Mucosa of stomach (tissue), 1 donor: Measurements from ENCODE around the gene SLC35F3.

Experiments
- H3K27me3 ChIP-seq: one replicate; pipeline ENCODE4 v1.7.0; 2013; ENCODE audit warnings: mild to moderate bottlenecking, low read length; ENCODE audit not compliant: control insufficient read depth, insufficient read depth
- H3K36me3 ChIP-seq: one replicate; pipeline ENCODE4 v1.7.0; 2013; ENCODE audit warnings: low read length; ENCODE audit not compliant: control insufficient read depth, insufficient read depth
- H3K4me1 ChIP-seq: one replicate; pipeline ENCODE4 v1.7.0; 2013; ENCODE audit warnings: mild to moderate bottlenecking, low read length; ENCODE audit not compliant: control insufficient read depth, insufficient read depth
- H3K4me3 ChIP-seq: one replicate; pipeline ENCODE4 v1.7.0; 2013; ENCODE audit warnings: low read length
- H3K9ac ChIP-seq: one replicate; pipeline ENCODE4 v1.7.0; 2013; ENCODE audit warnings: mild to moderate bottlenecking, low read length, moderate library complexity
- H3K9me3 ChIP-seq: one replicate; pipeline ENCODE4 v1.7.0; 2013; ENCODE audit warnings: mild to moderate bottlenecking, low read length, moderate library complexity; ENCODE audit not compliant: control insufficient read depth
- donor health status: Pancreatic carcinoma.

SLC35F3 gene

DNA sequence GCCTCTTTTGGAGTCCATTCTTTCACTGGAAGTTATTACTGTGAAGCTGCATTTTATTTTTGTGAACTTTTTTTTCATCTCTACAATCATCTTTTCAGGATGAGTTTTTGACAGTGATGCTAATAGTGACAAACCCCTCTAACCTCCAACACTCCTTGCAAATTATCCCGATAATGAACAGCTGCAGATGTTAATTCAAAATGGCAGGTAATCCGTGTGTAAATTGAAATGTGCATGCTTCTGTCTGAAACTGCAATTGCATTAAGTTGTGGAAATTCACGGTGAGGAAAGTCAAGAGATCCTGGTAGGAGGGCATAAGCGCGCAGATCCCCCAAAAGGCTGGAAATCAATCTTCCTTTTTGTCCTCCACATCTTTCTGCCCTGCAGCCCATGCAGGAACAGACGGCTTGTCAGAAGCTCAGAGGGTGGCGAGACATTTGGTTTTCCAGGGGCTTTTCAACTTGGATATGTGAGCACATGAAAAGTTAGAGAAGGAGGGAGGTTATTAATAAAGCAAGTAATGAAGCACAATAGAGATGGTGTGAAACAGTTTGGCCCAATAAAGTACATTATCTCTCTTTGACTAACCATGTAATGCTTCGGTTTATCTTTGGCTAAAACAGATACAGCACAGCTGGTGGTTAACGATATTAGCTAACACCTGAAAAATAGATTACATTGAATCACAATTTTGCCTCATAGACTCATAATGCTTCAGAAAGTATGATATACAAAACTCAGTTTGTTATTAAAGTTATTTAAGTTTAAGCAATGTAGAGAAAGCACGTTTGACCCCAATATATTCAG is 325.3 kb downstream of the SLC35F3 start:
- Histone ChIP-seq H3K9ac (no peak overlapping the region), H3K4me1 (no peaks in the 10 kb centered on the region), H3K4me3 (no peak overlapping the region), H3K9me3 (no peaks in the 10 kb centered on the region), H3K27me3 (peaks cover 17% of the 10 kb centered on the region), H3K36me3 (no peaks in the 10 kb centered on the region)

- H3K4me1 ChIP-seq, result no peaks in the 10 kb centered on the region
- H3K9me3 ChIP-seq, result no peaks in the 10 kb centered on the region
- no peak overlapping the region for H3K9ac ChIP-seq
- H3K36me3 ChIP-seq, result no peaks in the 10 kb centered on the region
- H3K4me3 ChIP-seq, result no peak overlapping the region
- H3K27me3 ChIP-seq, result peaks cover 12% of the 10 kb centered on the region
Measured at GRCh38 chr1:234230414-234230862, 326.0 kb downstream of the SLC35F3 start.

DNA sequence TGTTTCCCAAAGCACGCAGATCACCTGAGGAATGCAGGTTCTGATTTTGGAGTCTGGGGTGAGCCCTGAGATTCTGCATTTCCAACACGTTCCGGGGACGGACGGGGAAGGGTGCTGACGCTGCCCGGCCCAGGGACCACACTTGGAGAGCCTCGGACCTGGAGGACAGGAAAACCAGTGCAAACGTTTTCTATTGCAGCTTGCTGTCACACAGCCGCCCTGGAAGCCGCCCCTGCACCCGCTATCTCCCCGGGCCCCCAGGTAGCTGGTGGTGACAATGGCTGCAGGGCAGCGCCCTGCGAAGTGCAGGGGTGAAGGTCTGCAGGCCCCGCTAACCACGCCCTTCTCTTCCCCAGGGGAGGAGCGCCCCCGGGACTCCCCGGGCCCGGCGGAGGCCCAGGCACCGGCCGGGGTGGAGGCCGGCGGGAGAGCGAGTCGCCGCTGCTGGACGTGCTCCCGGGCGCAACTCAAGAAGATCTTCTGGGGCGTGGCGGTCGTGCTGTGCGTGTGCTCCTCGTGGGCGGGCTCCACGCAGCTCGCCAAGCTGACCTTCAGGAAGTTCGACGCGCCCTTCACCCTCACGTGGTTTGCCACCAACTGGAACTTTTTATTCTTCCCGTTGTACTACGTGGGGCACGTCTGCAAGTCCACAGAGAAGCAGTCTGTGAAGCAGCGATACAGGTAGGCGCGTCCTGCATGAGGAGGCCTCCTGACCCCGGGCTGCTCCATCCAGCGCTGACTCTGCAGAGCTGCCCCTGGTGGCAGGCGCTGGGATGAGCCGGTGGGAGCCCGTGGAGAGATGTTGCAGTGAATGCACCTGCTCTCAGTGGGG is 326.8 kb downstream of the SLC35F3 start:
- H3K36me3 ChIP-seq, result no peaks in the 10 kb centered on the region
- H3K27me3 ChIP-seq, result peaks cover 12% of the 10 kb centered on the region
- no peak overlapping the region for H3K9ac ChIP-seq
- H3K4me3 ChIP-seq, result no peak overlapping the region
- no peaks in the 10 kb centered on the region for H3K9me3 ChIP-seq
- H3K4me1 ChIP-seq, result no peaks in the 10 kb centered on the region

DNA sequence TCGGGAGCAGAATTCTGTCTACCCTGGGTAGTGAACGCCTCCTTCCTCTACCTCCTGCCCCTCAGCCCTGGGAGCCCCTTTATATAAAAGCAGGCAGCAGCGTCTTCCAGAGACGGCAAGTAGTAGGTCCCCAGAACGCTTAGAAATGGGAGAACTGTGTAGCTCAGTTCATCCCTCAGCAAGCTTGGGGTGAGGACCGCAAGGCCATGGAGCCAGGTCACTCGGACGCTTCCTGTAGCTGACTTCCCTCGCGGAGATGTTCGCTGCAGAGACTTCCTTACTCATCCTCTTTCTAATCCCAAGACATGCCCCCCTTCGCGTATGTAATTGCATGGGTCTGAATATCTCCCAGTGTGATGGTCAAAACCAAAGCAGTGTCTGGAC is 327.4 kb downstream of the SLC35F3 start:
- H3K9ac ChIP-seq, result no peak overlapping the region
- H3K36me3 ChIP-seq, result no peaks in the 10 kb centered on the region
- H3K4me3 ChIP-seq, result no peak overlapping the region
- no peaks in the 10 kb centered on the region for H3K9me3 ChIP-seq
- no peaks in the 10 kb centered on the region for H3K4me1 ChIP-seq
- peaks cover 12% of the 10 kb centered on the region for H3K27me3 ChIP-seq

DNA sequence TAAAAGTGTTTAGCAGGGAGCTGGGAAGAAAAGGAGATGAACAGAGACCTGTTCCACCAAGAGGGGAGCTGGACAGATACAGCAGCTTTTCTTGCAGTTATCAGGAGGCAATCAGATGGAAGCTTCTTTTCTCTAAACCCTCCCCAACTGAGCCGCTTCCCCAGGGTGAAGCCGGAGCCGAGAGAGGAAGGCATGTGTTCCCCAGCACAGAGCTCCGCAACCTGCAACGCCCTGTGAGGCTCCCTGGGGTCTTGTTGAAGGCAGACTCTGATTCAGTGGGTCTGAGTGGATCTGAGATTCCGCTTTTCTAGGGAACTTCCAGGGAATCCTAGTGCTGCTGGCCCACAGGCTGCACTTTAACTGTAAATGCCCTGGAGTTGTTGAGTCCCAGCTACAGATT is 329.7 kb downstream of the SLC35F3 start:
- Histone ChIP-seq H3K27me3 (peaks cover 12% of the 10 kb centered on the region), H3K4me3 (no peak overlapping the region), H3K9me3 (no peaks in the 10 kb centered on the region), H3K36me3 (no peaks in the 10 kb centered on the region), H3K4me1 (no peaks in the 10 kb centered on the region), H3K9ac (no peak overlapping the region)

DNA sequence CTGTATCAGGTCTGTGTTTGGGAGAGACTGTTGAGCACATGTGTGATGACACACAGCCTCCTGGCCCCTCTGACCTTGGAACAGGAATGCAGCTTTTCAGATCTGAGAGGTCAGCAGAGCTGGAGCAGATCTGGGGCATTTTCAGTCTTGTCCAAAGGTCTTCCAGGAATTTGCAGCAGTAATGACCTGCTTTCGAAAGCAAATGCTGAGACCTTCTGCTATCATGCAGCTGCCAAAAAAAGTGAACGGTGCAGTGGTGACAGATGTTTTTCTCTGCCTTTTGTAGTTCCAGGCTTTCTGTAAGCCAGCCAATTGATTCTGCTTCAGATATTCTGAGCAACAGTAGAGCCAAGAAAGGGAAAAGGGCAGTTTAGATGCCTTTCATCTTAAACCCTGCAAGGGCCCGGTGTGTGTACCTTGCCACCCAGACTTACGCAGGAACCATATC is 331.0 kb downstream of the SLC35F3 start:
- peaks cover 12% of the 10 kb centered on the region for H3K27me3 ChIP-seq
- no peaks in the 10 kb centered on the region for H3K36me3 ChIP-seq
- H3K9ac ChIP-seq, result no peak overlapping the region
- no peaks in the 10 kb centered on the region for H3K9me3 ChIP-seq
- no peak overlapping the region for H3K4me3 ChIP-seq
- H3K4me1 ChIP-seq, result no peaks in the 10 kb centered on the region

GRCh38 chr1:234237393-234237792 is 332.9 kb downstream of the SLC35F3 start:
- no peaks in the 10 kb centered on the region for H3K9me3 ChIP-seq
- no peaks in the 10 kb centered on the region for H3K27me3 ChIP-seq
- H3K4me3 ChIP-seq, result no peak overlapping the region
- no peak overlapping the region for H3K9ac ChIP-seq
- no peaks in the 10 kb centered on the region for H3K4me1 ChIP-seq
- H3K36me3 ChIP-seq, result no peaks in the 10 kb centered on the region

GRCh38 chr1:234238060-234238459 is 333.6 kb downstream of the SLC35F3 start:
- Histone ChIP-seq H3K9me3 (no peaks in the 10 kb centered on the region), H3K27me3 (no peaks in the 10 kb centered on the region), H3K36me3 (no peaks in the 10 kb centered on the region), H3K4me1 (no peaks in the 10 kb centered on the region), H3K4me3 (no peak overlapping the region), H3K9ac (no peak overlapping the region)

DNA sequence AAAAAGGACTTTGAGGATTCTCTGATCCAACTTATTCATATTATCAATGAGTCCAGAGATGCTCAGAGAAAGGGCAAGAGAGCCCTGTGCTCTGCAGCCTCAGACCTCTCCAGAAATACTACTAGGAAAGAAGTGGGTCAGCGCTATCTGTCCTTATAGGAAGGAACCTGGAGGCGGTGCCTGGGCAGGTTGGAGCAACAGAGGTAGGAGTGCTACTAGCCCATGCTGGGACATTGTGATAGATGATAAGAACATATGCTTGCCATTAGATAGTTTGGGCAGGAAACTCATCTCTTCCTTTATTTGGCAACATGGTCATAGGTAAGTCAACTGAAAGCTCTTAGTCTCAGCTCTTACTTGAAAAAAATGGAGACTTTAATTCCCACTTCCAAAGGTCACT is 335.0 kb downstream of the SLC35F3 start:
- no peak overlapping the region for H3K4me3 ChIP-seq
- no peaks in the 10 kb centered on the region for H3K4me1 ChIP-seq
- no peaks in the 10 kb centered on the region for H3K9me3 ChIP-seq
- no peaks in the 10 kb centered on the region for H3K36me3 ChIP-seq
- no peak overlapping the region for H3K9ac ChIP-seq
- no peaks in the 10 kb centered on the region for H3K27me3 ChIP-seq

DNA sequence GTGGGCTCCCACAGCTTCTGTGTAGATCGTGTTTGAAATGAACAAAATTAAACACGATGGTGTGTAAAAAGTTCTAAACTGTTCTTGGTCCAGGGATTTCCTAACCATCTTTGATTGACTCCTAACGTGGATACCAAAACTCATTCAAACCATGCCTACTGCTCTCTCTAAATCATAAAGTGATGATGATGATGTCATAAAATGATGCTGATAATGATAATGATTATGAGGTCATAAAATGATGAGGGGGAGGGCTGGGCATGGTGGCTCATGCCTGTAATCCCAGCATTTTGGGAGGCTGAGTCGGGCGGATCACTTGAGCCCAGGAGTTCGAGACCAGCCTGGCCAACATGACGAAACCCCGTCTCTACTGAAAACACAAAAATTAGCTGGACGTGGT is 335.5 kb downstream of the SLC35F3 start:
- no peak overlapping the region for H3K4me3 ChIP-seq
- no peak overlapping the region for H3K9ac ChIP-seq
- H3K27me3 ChIP-seq, result no peaks in the 10 kb centered on the region
- H3K4me1 ChIP-seq, result no peaks in the 10 kb centered on the region
- no peaks in the 10 kb centered on the region for H3K36me3 ChIP-seq
- no peaks in the 10 kb centered on the region for H3K9me3 ChIP-seq

GRCh38 chr1:234240680-234241079 is 336.2 kb downstream of the SLC35F3 start:
- H3K4me3 ChIP-seq, result no peak overlapping the region
- H3K9me3 ChIP-seq, result no peaks in the 10 kb centered on the region
- no peaks in the 10 kb centered on the region for H3K36me3 ChIP-seq
- no peak overlapping the region for H3K9ac ChIP-seq
- H3K4me1 ChIP-seq, result no peaks in the 10 kb centered on the region
- no peaks in the 10 kb centered on the region for H3K27me3 ChIP-seq

DNA sequence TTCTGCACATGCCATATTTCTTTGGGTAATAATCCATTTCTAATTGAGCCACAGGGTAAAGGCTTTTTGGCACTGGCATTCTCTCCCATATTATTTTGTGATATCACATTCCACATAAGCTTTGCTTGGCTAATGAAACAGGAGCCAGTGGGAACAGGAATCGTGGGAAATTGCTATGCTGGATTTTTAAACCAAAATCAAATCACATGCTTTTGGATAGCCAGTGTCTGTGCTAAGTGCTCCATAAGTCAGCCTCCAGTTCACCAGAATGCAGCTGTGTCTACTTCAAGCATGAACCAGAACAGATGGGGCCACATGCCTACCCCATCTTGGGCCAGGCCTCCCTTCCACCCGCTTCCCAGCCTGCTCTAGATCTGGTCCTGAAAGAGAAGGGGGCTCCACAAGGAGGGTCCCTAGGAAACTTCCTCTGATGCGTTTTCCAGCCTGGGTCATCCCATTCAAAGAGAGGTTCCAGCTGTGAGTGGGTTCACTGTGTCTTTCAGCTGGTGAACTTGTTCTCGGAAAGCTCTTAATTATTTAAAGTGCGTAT is 337.5 kb downstream of the SLC35F3 start:
- no peak overlapping the region for H3K9ac ChIP-seq
- H3K4me1 ChIP-seq, result no peaks in the 10 kb centered on the region
- H3K36me3 ChIP-seq, result no peaks in the 10 kb centered on the region
- no peak overlapping the region for H3K4me3 ChIP-seq
- H3K9me3 ChIP-seq, result no peaks in the 10 kb centered on the region
- H3K27me3 ChIP-seq, result no peaks in the 10 kb centered on the region
